ENCODE data around the gene KCNQ1OT1.

KCNQ1OT1 gene

DNA sequence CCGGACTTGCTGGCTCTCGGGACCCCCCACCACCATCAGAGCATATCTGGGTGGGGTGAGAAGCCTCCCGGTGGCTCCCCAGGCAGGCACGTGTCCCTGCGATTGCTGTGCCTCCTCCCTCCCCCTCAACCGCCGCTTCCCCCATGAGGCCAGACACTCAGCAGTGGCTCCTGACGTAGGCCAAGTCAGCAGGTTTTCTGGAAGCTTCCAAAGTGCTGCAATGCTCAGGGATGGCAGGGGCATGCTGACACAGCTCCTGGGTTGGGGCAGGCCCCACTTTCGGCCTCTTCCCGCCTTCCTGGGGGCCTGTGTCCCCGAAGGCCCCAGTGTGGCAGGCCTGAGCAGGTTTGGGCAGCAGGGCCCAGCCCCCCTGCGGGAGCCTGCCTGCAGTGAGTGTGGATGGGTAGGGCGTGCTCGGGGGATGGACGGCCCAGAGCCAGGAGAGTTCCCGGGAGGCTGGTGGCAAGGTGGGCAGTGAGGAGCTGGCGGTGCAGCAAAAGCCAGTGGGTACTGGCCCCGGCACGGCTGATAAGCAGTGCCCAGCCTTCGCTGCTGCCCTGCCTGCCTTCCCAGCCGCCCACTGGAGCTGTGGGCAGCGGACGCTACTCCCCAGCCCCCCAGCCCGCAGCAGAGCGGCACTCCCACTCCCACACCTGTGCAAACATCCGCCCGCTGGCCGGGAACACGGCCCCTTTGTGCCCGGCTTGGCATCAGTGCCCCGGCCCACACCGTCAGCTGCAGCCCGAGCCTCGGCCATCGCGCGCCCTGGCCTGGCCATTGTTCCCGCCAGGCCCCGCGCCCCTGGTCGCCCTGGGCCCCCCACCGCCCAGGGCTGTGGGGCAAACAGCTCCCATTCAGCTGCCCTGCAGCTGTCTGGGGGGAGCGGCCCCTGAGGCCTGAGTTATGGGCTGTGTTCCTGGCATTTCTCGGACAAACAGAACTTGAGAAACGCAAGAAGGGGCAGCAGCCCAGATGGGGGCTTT, 125.0 kb downstream of the KCNQ1OT1 start:
- ChIA-PET POLR2A (ENCODE audit: low non-redundant PET) (no interaction called here), CTCF (interaction anchor here (0.6 kb wide), 2 partner anchors 125 to 662 kb away, joined by 3 to 10 read pairs; partner anchors contain the start of gene KCNQ1OT1)
- TF ChIP-seq, protein P1, sequence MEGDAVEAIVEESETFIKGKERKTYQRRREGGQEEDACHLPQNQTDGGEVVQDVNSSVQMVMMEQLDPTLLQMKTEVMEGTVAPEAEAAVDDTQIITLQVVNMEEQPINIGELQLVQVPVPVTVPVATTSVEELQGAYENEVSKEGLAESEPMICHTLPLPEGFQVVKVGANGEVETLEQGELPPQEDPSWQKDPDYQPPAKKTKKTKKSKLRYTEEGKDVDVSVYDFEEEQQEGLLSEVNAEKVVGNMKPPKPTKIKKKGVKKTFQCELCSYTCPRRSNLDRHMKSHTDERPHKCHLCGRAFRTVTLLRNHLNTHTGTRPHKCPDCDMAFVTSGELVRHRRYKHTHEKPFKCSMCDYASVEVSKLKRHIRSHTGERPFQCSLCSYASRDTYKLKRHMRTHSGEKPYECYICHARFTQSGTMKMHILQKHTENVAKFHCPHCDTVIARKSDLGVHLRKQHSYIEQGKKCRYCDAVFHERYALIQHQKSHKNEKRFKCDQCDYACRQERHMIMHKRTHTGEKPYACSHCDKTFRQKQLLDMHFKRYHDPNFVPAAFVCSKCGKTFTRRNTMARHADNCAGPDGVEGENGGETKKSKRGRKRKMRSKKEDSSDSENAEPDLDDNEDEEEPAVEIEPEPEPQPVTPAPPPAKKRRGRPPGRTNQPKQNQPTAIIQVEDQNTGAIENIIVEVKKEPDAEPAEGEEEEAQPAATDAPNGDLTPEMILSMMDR (conservative IDR thresholded peaks at IDR 0.05; ENCODE audit: low read depth), result no peak
- DNase-seq (ENCODE audit: low spot score), result no peak
- peak overlapping the region; percentile 70 for H3K27ac ChIP-seq

DNA sequence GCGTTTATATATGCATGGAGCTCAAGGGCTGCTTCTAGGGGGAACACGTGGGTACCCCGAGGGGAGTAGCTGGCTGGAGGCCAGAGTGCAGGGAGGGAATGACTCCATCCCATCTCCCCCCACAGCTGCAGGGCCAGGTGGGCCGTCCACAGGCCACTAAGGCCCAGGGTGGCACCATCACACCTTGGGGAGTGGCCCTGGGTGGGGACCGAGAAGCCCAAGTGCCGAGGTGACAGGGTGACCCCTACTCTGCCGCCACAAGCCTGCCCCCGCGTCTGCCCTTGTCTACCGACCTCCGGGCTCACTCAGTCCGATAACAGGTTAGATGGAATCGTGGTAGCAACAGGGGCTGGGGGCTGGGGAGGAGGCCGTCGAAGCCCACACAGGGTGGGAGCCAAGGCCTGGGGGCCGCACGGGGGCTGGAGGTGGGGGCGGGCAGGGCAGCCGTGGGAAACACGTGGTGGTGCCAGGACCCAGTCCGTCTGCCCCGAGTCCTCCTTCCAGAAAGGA, 125.7 kb downstream of the KCNQ1OT1 start:
- no peak for DNase-seq (ENCODE audit: low spot score)
- peak overlapping the region; percentile 70 for H3K27ac ChIP-seq
- ChIA-PET CTCF (interaction anchor here (0.6 kb wide), 1 partner anchor 661 kb away, joined by 10 read pairs; no protein-coding TSS in a partner anchor), POLR2A (ENCODE audit: low non-redundant PET) (no interaction called here)
- TF ChIP-seq, protein P1 (conservative IDR thresholded peaks at IDR 0.05; ENCODE audit: low read depth), result no peak

DNA sequence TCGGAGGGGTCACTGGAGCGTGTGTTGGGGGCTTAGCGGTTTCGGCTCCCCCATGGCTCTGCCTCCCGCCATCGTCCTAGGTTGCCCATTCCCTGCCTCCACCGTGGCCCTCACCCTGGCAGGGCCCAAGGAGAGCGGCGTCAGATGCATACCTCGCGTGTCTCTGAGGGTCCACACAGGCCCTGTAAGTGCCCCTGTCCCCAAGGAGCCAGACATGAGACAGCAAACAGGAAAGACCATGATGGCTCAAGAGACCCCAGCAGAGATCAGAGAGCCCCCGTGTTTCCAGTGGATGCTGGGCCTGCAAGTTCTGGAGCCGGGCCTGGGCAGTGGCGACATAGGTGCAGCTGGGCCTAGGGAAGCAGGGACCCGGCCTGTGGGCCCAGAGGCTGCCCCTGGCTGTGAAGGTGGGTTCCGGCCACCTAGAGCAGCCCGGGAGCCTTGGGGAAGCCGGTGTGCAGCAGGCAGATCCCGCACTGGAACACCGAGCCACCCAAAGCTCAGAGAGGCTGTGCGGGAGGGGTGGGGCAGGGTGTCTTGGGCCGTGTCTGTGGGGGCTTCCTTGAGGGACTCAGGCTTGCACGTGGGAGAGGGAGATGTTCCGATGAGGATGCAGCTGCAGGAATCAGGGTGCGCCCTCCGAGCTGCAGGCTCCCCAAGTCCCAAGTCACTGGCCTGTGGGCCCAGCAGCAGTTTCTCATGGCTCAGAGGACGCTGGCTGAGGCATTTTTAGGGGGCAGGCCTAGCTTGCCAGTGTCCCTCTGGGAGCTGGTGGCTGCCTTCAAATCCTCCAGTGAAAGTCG, 126.4 kb downstream of the KCNQ1OT1 start:
- CTCF ChIA-PET, result no interaction called here
- no peak for DNase-seq (ENCODE audit: low spot score)
- POLR2A ChIA-PET (ENCODE audit: low non-redundant PET), result no interaction called here
- peak overlapping the region; percentile 70; the same call in 1 of the 2 replicates for H3K27ac ChIP-seq
- TF ChIP-seq, protein P1 (conservative IDR thresholded peaks at IDR 0.05; ENCODE audit: low read depth), result no peak

DNA sequence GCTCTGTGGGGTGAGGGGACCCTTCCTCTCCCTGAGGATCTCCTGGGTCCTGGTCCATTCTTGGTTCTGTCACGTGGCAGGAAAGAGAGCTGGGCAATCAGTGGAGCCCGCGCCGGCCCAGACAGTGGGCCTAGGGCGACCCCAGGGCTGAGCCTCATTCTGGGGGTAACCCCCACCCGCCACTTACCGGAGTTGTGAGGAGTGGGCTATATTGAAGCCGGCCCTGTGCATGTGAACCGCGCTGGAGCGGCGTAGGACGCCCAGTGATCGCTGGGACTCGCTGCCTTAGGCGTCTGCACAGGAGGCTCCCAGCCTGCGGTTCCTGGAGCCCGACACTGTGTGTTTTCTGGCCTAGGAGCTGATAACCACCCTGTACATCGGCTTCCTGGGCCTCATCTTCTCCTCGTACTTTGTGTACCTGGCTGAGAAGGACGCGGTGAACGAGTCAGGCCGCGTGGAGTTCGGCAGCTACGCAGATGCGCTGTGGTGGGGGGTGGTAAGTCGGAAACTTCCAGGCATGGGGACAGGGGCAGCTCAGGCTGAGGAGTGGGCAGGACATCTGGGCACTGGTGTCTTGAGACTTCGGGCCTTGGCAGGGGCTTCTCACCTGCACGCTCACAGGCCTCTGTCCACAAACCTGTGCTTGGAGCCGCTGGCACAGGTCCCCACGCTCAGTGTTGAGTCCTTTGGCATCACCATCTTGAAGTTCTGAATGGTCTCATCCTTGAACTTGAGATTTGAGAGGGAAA, 127.1 kb downstream of the KCNQ1OT1 start:
- no peak overlapping the region for H3K27ac ChIP-seq
- TF ChIP-seq, protein P1 (conservative IDR thresholded peaks at IDR 0.05; ENCODE audit: low read depth), result no peak
- ChIA-PET CTCF (interaction anchor here (0.5 kb wide), 1 partner anchor 22 kb away, joined by 3 read pairs; no protein-coding TSS in a partner anchor), POLR2A (ENCODE audit: low non-redundant PET) (no interaction called here)
- no peak for DNase-seq (ENCODE audit: low spot score)

DNA sequence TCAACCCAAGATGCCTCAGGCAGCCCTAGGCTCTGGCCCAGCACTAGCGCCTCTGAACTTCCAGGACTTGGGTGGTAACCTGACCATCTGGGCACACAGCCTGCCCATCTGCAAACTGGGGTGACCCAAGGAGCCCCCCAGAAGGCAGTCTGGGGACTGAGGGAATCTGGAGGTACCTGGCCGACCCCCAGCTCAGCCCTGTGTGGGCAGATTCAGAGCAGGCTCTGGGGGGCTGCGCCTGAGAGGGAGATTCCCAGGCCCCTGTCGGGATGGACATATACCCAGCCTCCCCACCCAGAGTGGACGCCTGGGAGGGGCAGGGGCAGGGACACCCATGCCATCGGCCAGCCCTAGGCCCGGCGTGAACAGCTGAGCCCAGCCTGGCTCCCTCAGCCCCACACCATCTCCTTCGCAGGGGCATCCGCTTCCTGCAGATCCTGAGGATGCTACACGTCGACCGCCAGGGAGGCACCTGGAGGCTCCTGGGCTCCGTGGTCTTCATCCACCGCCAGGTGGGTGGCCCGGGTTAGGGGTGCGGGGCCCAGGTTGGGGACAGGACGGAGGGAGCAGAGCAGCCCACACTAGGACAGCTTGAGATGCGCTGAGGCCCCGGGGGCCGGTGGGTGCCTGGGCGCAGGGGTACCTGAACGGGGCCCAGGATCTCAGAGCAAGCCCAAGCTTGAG, 128.1 kb downstream of the KCNQ1OT1 start:
- ChIA-PET CTCF (interaction anchor here (0.5 kb wide), 1 partner anchor 21 kb away, joined by 3 read pairs; no protein-coding TSS in a partner anchor), POLR2A (ENCODE audit: low non-redundant PET) (no interaction called here)
- H3K27ac ChIP-seq, result no peak overlapping the region
- TF ChIP-seq, protein P1 (conservative IDR thresholded peaks at IDR 0.05; ENCODE audit: low read depth), result no peak
- DNase-seq (ENCODE audit: low spot score), result no peak
